GM12878 (cell line): ENCODE results near the gene RPL3. TPM values are rescaled to one million over a fixed set of nuclear protein-coding genes. Genes with fewer than 3 reads are reported as not detected.

Source experiments
- ATAC-seq: fragments of 200-7000 bp; cut with Tn5 transposase; 3 replicates; pipeline ENCODE4 v1.9.1; 2020; ENCODE audit warnings: mild to moderate bottlenecking, moderate library complexity
- BruUV-seq: library from RNA; stranded (reverse); fragments of 400-500 nt; replicated peaks from 2 replicates; lab custom pipeline; 2021; lab: Mats Ljungman, UMichigan
- CTCF ChIA-PET: fragments of 300-600 bp; sonication (Branson Sonifier 250); formaldehyde crosslinking; extraction: SDS; loops from one replicate; lab custom pipeline; 2021; ENCODE audit warnings: inconsistent platforms; lab: Yijun Ruan, JAX
- POLR2A ChIA-PET: fragments of 350-600 bp; formaldehyde crosslinking; extraction: SDS; loops from one replicate; lab custom pipeline; 2021; ENCODE audit warnings: inconsistent platforms; lab: Charles Lee
- RAD21 ChIA-PET: fragments of 300-600 bp; sonication (Branson Sonifier 250); formaldehyde crosslinking; loops from one replicate; lab custom pipeline; 2023; ENCODE audit warnings: antibody characterized with exemption; ENCODE audit not compliant: unreplicated experiment; lab: Charles Lee
- SMC1A ChIA-PET: fragments of 300-600 bp; sonication (Branson Sonifier 250); formaldehyde crosslinking; loops from one replicate; lab custom pipeline; 2023; ENCODE audit not compliant: unreplicated experiment, uncharacterized antibody; lab: Charles Lee
- DNase-seq: peaks from one replicate; pipeline ENCODE4 v3.0.0-alpha.2; 2011; ENCODE audit warnings: low read depth, low spot score
- FAIRE-seq: peaks from 3 replicates; lab custom pipeline; 2011; peaks lifted over from hg19 to GRCh38; lab: Jason Lieb, UNC
- H2AFZ ChIP-seq: 2 replicates; pipeline ENCODE4 v1.6.0; 2011; ENCODE audit warnings: low read depth, low read length, control low read depth; ENCODE audit not compliant: control insufficient read depth
- H3K27ac ChIP-seq: 2 replicates; pipeline ENCODE4 v1.5.1; 2011; ENCODE audit warnings: control low read depth; ENCODE audit not compliant: control insufficient read depth, insufficient read depth
- H3K27me3 ChIP-seq, 2 experiments: replicated peaks in 1 of 2; 2 replicates each; pipeline versions ENCODE4 v1.6.0 to v1.6.1; 2011; ENCODE audit warnings: low read length in 1 of 2; ENCODE audit not compliant: control insufficient read depth in 2 of 2, insufficient read depth in 2 of 2
- H3K36me3 ChIP-seq, 2 experiments: 2 replicates each; pipeline ENCODE4 v1.5.1; 2011; ENCODE audit warnings: low read length in 1 of 2; ENCODE audit not compliant: control insufficient read depth in 2 of 2, insufficient read depth in 2 of 2
- H3K4me1 ChIP-seq: 2 replicates; pipeline ENCODE4 v1.6.1; 2011; ENCODE audit warnings: mild to moderate bottlenecking, low read length, moderate library complexity, mixed read lengths; ENCODE audit not compliant: control insufficient read depth, insufficient read depth
- H3K4me2 ChIP-seq: 2 replicates; pipeline ENCODE4 v1.6.0; 2011; ENCODE audit warnings: control low read depth; ENCODE audit not compliant: control insufficient read depth, insufficient read depth
- H3K4me3 ChIP-seq: fragments of 200-600 bp; sonication (generic); 2 replicates; pipeline ENCODE4 v1.5.1; 2016
- H3K79me2 ChIP-seq: 2 replicates; pipeline ENCODE4 v1.6.0; 2011; ENCODE audit warnings: low read length; ENCODE audit not compliant: control insufficient read depth, insufficient read depth
- H3K9ac ChIP-seq: 2 replicates; pipeline ENCODE4 v1.8.0; 2011; ENCODE audit warnings: low read length, control low read depth, mixed read lengths; ENCODE audit not compliant: control insufficient read depth, insufficient read depth
- H3K9me3 ChIP-seq: replicated peaks from 3 replicates; pipeline ENCODE4 v1.5.1; 2011; ENCODE audit warnings: mild to moderate bottlenecking, low read length; ENCODE audit not compliant: control insufficient read depth, insufficient read depth
- H4K20me1 ChIP-seq: 2 replicates; pipeline ENCODE4 v1.6.0; 2011; ENCODE audit not compliant: control insufficient read depth, insufficient read depth
- FOXM1 ChIP-seq: IDR thresholded peaks from 2 replicates; pipeline ENCODE4 v1.6.1; 2012; ENCODE audit warnings: low read depth, mild to moderate bottlenecking, inconsistent platforms, low read length, moderate library complexity
- MTA2 ChIP-seq: fragments of 450-650 bp; IDR thresholded peaks from 2 replicates; pipeline ENCODE4 v1.6.1; 2016; ENCODE audit warnings: low read depth, mild to moderate bottlenecking, moderate library complexity
- NRF1 ChIP-seq: conservative IDR thresholded peaks from 2 replicates; pipeline ENCODE4 v1.6.1; 2011; ENCODE audit warnings: mild to moderate bottlenecking, low read depth, low read length, improper control_type of control experiment
- PML ChIP-seq: IDR thresholded peaks from 2 replicates; pipeline ENCODE4 v1.6.1; 2012; ENCODE audit warnings: low read length, inconsistent platforms
- RBBP5 ChIP-seq: fragments of 200-600 bp; sonication (generic); conservative IDR thresholded peaks from 2 replicates; pipeline ENCODE4 v1.6.1; 2016
- RFX5 ChIP-seq: IDR thresholded peaks from 2 replicates; pipeline ENCODE4 v1.6.1; 2011; ENCODE audit warnings: low read depth, low read length, improper control_type of control experiment
- SREBF1 ChIP-seq: IDR thresholded peaks from 2 replicates; pipeline ENCODE4 v1.6.1; 2012; ENCODE audit warnings: mild to moderate bottlenecking, low read length
- TAF1 ChIP-seq: IDR thresholded peaks from 2 replicates; pipeline ENCODE4 v1.6.1; 2011; ENCODE audit warnings: mild to moderate bottlenecking, low read depth, low read length, borderline replicate concordance
- ZNF24 ChIP-seq: fragments of 450-650 bp; IDR thresholded peaks from 2 replicates; pipeline ENCODE4 v1.6.1; 2017; ENCODE audit warnings: antibody characterized with exemption, mild to moderate bottlenecking
- ZNF384 ChIP-seq: IDR thresholded peaks from 2 replicates; pipeline ENCODE4 v1.6.1; 2012; ENCODE audit warnings: low read depth, mild to moderate bottlenecking, low read length, improper control_type of control experiment, borderline replicate concordance
- ZNF622 ChIP-seq: fragments of 450-650 bp; IDR thresholded peaks from 2 replicates; pipeline ENCODE4 v1.6.1; 2017; ENCODE audit warnings: mild to moderate bottlenecking, inconsistent platforms
- WGBS: methylation state at CpG from one replicate; pipeline ENCODE4 v1.1.6; 2016; ENCODE audit warnings: low lambda C conversion rate; ENCODE audit not compliant: insufficient replicate concordance, insufficient coverage; ENCODE audit errors: missing lambda C conversion rate; 5-methylcytosine and 5-hydroxymethylcytosine counted together
- in situ Hi-C: fragments of 300-500 bp; cut with MboI; formaldehyde crosslinking; loops from 9 replicates; pipeline ENCODE4 v1.14.3; 2018; ENCODE audit warnings: mixed read lengths
- intact Hi-C: fragments of 100-400 bp; cut with micrococcal nuclease; formaldehyde crosslinking; loops from one replicate; pipeline ENCODE4 v1.14.2; 2022; ENCODE audit not compliant: unreplicated experiment
- polyA plus RNA-seq, 11 experiments: library from polyadenylated mRNA; depleted of rRNA in 4 of 11; unstranded in 6 of 11; stranded (reverse) in 5 of 11; fragments of >200 nt; fragmentation: Nextera tagmentation in 4 of 11; fragmentation: Illumina TruSeq in 1 of 11; extraction: Ambion mirVana in 4 of 11; extraction: Trizol in 1 of 11; gene quantifications; 1 replicate in 1 of 11; 2 replicates in 10 of 11; pipeline versions ENCODE4 v1.2.1 to v1.2.3, GENCODE V29; 2011 to 2016; ENCODE audit warnings: inconsistent platforms in 2 of 11, missing spikeins in 2 of 11, low read depth in 1 of 11
- total RNA-seq, 4 experiments: library from RNA; depleted of rRNA in 3 of 4; stranded (reverse); fragments of >200 nt in 3 of 4; fragmentation: Illumina TruSeq in 1 of 4; extraction: Trizol in 1 of 4; gene quantifications; 2 replicates each; pipeline versions ENCODE4 v1.2.1 to v1.2.3, GENCODE V29; 2013 to 2021
- TF ChIP-seq, protein P1 (sequence below): IDR thresholded peaks from 2 replicates; pipeline ENCODE4 v1.6.1; 2011; ENCODE audit warnings: low read depth, mild to moderate bottlenecking, low read length, moderate library complexity, borderline replicate concordance; ENCODE audit errors: extremely low read depth
- TF ChIP-seq, protein P2 (sequence below): fragments of 450-650 bp; IDR thresholded peaks from 2 replicates; pipeline ENCODE4 v1.6.1; 2017; ENCODE audit warnings: mild to moderate bottlenecking, moderate library complexity
- TF ChIP-seq, protein P3 (sequence below): IDR thresholded peaks from 2 replicates; pipeline ENCODE4 v1.6.1; 2011; ENCODE audit warnings: low read depth, low read length, improper control_type of control experiment, borderline replicate concordance

The RPL3 gene
- total and polyA plus RNA-seq, 10 of the 15 experiments (the other 5 are each of a cell fraction or from before 2014, with no cell fraction given): 1,534 to 6,791 (median 3,992) TPM

DNA sequence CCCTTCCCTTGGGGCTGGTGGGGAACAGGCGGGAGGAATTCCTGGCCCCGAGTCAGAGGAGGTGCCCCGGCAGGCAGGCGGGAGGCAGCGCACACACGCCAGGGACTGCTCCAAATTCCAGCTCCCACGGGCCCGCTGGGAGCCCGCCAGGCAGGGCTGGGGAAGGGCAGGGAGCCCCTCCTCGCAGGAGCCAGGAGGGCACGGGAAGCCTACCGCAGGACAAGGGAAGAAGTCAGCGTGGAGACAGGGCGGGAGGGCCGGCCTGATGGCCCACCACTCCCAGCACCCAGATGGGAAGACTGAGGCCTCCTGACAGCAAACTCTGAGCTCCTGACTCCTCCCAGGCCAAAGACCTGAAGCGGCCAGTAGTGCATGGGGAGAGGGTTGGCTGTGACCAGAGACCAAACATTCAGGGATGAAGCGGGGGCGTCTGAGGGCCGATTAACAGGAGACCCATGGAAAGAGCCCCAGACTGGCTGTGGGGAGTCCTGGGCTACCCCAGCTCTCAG lies 22.4 kb downstream of the RPL3 start:
- Histone ChIP-seq H2AFZ (no peak overlapping the region; the same call in 1 of the 2 replicates), H3K9ac (no peak overlapping the region), H3K4me3 (no peak overlapping the region), H3K9me3 (no peaks in the 10 kb centered on the region), H4K20me1 (no peaks in the 10 kb centered on the region), H3K79me2 (no peaks in the 10 kb centered on the region), H3K27ac (no peak overlapping the region), H3K4me1 (peaks cover 21% of the 10 kb centered on the region), H3K4me2 (no peak overlapping the region), H3K27me3 (no peaks in the 10 kb centered on the region), H3K36me3 (no peaks in the 10 kb centered on the region)
- in situ Hi-C loops: no loop called here
- DNase-seq (no peak), FAIRE-seq (no peak), ATAC-seq (no peak)
- TF ChIP-seq PML: no peak
- TF ChIP-seq RFX5: no peak
- TF ChIP-seq ZNF622: no peak
- no peak for TF ChIP-seq ZNF384
- TF ChIP-seq, protein P1, sequence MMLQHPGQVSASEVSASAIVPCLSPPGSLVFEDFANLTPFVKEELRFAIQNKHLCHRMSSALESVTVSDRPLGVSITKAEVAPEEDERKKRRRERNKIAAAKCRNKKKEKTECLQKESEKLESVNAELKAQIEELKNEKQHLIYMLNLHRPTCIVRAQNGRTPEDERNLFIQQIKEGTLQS: no peak
- no peak for TF ChIP-seq RBBP5
- RAD21 ChIA-PET: no interaction called here
- CTCF ChIA-PET: interaction anchor here (0.7 to 1.6 kb wide), 2 partner anchors 10 to 25 kb away, joined by 4 read pairs; no protein-coding TSS in a partner anchor
- WGBS: 75% methylated on average over 14 of the region's 19 CpGs
- POLR2A ChIA-PET: no interaction called here
- SMC1A ChIA-PET: no interaction called here
- intact Hi-C loops: no loop called here
- BruUV-seq: no TSS peak

DNA sequence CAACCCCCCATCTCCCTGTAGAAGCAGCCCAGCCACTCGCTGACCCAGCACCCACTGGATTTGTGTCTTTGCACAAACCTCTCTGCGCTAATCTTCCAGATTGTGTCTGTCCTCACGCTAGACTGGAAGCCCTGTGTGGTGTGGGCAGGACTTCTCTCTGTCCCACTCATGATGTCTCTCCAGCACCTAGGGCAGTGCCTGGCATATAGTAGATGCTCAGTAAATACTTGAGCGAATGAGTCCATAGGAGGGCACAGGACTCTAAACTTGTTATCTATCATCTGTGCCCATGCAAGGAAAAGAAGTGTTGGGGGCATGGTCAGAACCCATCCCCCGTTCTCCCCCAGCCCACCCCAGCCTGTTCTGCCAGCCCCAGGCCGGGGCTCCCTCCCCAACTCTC lies 22.9 kb downstream of the RPL3 start:
- POLR2A ChIA-PET: no interaction called here
- TF ChIP-seq, protein P2, sequence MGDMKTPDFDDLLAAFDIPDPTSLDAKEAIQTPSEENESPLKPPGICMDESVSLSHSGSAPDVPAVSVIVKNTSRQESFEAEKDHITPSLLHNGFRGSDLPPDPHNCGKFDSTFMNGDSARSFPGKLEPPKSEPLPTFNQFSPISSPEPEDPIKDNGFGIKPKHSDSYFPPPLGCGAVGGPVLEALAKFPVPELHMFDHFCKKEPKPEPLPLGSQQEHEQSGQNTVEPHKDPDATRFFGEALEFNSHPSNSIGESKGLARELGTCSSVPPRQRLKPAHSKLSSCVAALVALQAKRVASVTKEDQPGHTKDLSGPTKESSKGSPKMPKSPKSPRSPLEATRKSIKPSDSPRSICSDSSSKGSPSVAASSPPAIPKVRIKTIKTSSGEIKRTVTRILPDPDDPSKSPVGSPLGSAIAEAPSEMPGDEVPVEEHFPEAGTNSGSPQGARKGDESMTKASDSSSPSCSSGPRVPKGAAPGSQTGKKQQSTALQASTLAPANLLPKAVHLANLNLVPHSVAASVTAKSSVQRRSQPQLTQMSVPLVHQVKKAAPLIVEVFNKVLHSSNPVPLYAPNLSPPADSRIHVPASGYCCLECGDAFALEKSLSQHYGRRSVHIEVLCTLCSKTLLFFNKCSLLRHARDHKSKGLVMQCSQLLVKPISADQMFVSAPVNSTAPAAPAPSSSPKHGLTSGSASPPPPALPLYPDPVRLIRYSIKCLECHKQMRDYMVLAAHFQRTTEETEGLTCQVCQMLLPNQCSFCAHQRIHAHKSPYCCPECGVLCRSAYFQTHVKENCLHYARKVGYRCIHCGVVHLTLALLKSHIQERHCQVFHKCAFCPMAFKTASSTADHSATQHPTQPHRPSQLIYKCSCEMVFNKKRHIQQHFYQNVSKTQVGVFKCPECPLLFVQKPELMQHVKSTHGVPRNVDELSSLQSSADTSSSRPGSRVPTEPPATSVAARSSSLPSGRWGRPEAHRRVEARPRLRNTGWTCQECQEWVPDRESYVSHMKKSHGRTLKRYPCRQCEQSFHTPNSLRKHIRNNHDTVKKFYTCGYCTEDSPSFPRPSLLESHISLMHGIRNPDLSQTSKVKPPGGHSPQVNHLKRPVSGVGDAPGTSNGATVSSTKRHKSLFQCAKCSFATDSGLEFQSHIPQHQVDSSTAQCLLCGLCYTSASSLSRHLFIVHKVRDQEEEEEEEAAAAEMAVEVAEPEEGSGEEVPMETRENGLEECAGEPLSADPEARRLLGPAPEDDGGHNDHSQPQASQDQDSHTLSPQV: no peak
- TF ChIP-seq NRF1: no peak
- no peak for TF ChIP-seq FOXM1
- no peak for TF ChIP-seq MTA2
- no peak for TF ChIP-seq ZNF622
- TF ChIP-seq TAF1: no peak
- no peak for TF ChIP-seq ZNF24
- no peak for TF ChIP-seq SREBF1
- TF ChIP-seq, protein P3, sequence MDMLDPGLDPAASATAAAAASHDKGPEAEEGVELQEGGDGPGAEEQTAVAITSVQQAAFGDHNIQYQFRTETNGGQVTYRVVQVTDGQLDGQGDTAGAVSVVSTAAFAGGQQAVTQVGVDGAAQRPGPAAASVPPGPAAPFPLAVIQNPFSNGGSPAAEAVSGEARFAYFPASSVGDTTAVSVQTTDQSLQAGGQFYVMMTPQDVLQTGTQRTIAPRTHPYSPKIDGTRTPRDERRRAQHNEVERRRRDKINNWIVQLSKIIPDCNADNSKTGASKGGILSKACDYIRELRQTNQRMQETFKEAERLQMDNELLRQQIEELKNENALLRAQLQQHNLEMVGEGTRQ: no peak

More for the DNA sequence above, 22.9 kb downstream of the RPL3 start:
- Histone ChIP-seq H3K4me3 (no peak overlapping the region), H3K27ac (no peak overlapping the region), H3K79me2 (no peaks in the 10 kb centered on the region), H2AFZ (no peak overlapping the region), H3K4me1 (peaks cover 21% of the 10 kb centered on the region), H3K27me3 (no peaks in the 10 kb centered on the region), H3K4me2 (no peak overlapping the region), H4K20me1 (no peaks in the 10 kb centered on the region), H3K9me3 (no peaks in the 10 kb centered on the region), H3K9ac (no peak overlapping the region), H3K36me3 (no peaks in the 10 kb centered on the region)
- FAIRE-seq (no peak), DNase-seq (no peak), ATAC-seq (no peak)
- 94% methylated on average over 4 of the region's 6 CpGs for WGBS
- RAD21 ChIA-PET: no interaction called here
- intact Hi-C loops: no loop called here
- SMC1A ChIA-PET: no interaction called here
- CTCF ChIA-PET: interaction anchor here (0.7 kb wide), 1 partner anchor 24 kb away, joined by 4 read pairs; no protein-coding TSS in a partner anchor
- in situ Hi-C loops: no loop called here
- no TSS peak for BruUV-seq
